Measurements from ENCODE around the gene LYPD3. TPM values are rescaled to one million over a fixed set of nuclear protein-coding genes. Genes with fewer than 3 reads are reported as not detected.
"Not testable (repeated sequence)": the region's sequence is repeated elsewhere in the genome, so short reads cannot be mapped to it uniquely, and the experiment has no call there.

The LYPD3 gene
- polyA plus RNA-seq (ENCODE audit: insufficient read length) = 0.67 TPM

- DNase-seq (ENCODE audit: low read depth) = no peak
Observed at GRCh38 chr19:43465468-43466120, at the start of gene LYPD3. Gene LYPD3 (minus strand): TSS chr19:43465608. CDS start chr19:43465571, 37 bp downstream.

GRCh38 chr19:43512399-43512798 lies 47.0 kb upstream of the LYPD3 start:
- DNase-seq (ENCODE audit: low read depth) = not testable (repeated sequence)

- DNase-seq (ENCODE audit: low read depth) = no peak
Observed at GRCh38 chr19:43511324-43511723, 45.9 kb upstream of the LYPD3 start.

- no peak for DNase-seq (ENCODE audit: low read depth)
Observed at GRCh38 chr19:43510713-43511112, 45.3 kb upstream of the LYPD3 start.

GRCh38 chr19:43507880-43508279 lies 42.5 kb upstream of the LYPD3 start:
- DNase-seq (ENCODE audit: low read depth) = no peak

- DNase-seq (ENCODE audit: low read depth) = no peak
Observed at GRCh38 chr19:43506629-43507028, 41.2 kb upstream of the LYPD3 start.

- DNase-seq (ENCODE audit: low read depth) = no peak
Observed at GRCh38 chr19:43505941-43506340, 40.5 kb upstream of the LYPD3 start.

GRCh38 chr19:43505186-43505456 lies 39.7 kb upstream of the LYPD3 start:
- no peak for DNase-seq (ENCODE audit: low read depth)

- DNase-seq (ENCODE audit: low read depth) = no peak
Observed at GRCh38 chr19:43504426-43505185, 39.2 kb upstream of the LYPD3 start, which contains the start of gene PHLDB3. Gene PHLDB3 (minus strand): TSS chr19:43504746. CDS start chr19:43504118, 628 bp downstream.

- DNase-seq (ENCODE audit: low read depth) = no peak
Observed at GRCh38 chr19:43503501-43504425, 38.4 kb upstream of the LYPD3 start.

- DNase-seq (ENCODE audit: low read depth) = no peak
Observed at GRCh38 chr19:43502419-43502976, 37.1 kb upstream of the LYPD3 start.

GRCh38 chr19:43501661-43502418 lies 36.4 kb upstream of the LYPD3 start:
- no peak for DNase-seq (ENCODE audit: low read depth)

GRCh38 chr19:43499042-43499441 lies 33.6 kb upstream of the LYPD3 start:
- no peak for DNase-seq (ENCODE audit: low read depth)

GRCh38 chr19:43498233-43498842 lies 32.9 kb upstream of the LYPD3 start:
- peak; percentile 63 for DNase-seq (ENCODE audit: low read depth)

- no peak for DNase-seq (ENCODE audit: low read depth)
Observed at GRCh38 chr19:43496960-43497359, 31.6 kb upstream of the LYPD3 start.

- no peak for DNase-seq (ENCODE audit: low read depth)
Observed at GRCh38 chr19:43495082-43495481, 29.7 kb upstream of the LYPD3 start.

GRCh38 chr19:43490759-43491158 lies 25.4 kb upstream of the LYPD3 start:
- no peak for DNase-seq (ENCODE audit: low read depth)

GRCh38 chr19:43489979-43490599 lies 24.7 kb upstream of the LYPD3 start:
- no peak for DNase-seq (ENCODE audit: low read depth)

GRCh38 chr19:43489310-43489709 lies 23.9 kb upstream of the LYPD3 start:
- DNase-seq (ENCODE audit: low read depth) = no peak

GRCh38 chr19:43488179-43488578 lies 22.8 kb upstream of the LYPD3 start:
- no peak for DNase-seq (ENCODE audit: low read depth)

Measured in forelimb muscle (tissue), 1 donor.